Sigmoid colon (tissue), 7 donors: ENCODE results near the gene P2RY8. TPM values are rescaled to one million over a fixed set of nuclear protein-coding genes. Genes with fewer than 3 reads are reported as not detected.

Experiments used
- DNase-seq: peaks from one replicate; pipeline ENCODE4 v3.0.0-alpha.2; 2019
- H3K27ac ChIP-seq, 4 donors: fragments of 200-600 bp; sonication (generic); one replicate each; pipeline ENCODE4 v1.5.1; 2016 to 2019; ENCODE audit warnings: mild to moderate bottlenecking in 1 of 4
- H3K27me3 ChIP-seq, 3 donors: fragments of 200-600 bp; sonication (generic); one replicate each; pipeline ENCODE4 v1.5.1; 2019; ENCODE audit warnings: mild to moderate bottlenecking in 1 of 3
- H3K36me3 ChIP-seq, 4 donors: fragments of 200-600 bp; sonication (generic); one replicate each; pipeline ENCODE4 v1.5.1; 2016 to 2019
- H3K4me1 ChIP-seq, 4 donors: fragments of 200-600 bp; sonication (generic); one replicate each; pipeline ENCODE4 v1.5.1; 2017 to 2019
- H3K4me3 ChIP-seq, 4 donors: fragments of 200-600 bp; sonication (generic); one replicate each; pipeline ENCODE4 v1.5.1; 2017 to 2019; ENCODE audit warnings: mild to moderate bottlenecking in 2 of 4, moderate library complexity in 1 of 4
- H3K9me3 ChIP-seq, 4 donors: fragments of 200-600 bp in 3 of 4; sonication (generic) in 3 of 4; one replicate each; pipeline versions ENCODE4 v1.5.1 to v1.6.1; 2013 to 2019
- EP300 ChIP-seq, 4 donors: sonication (generic); formaldehyde crosslinking; IDR thresholded peaks; one replicate each; pipeline ENCODE4 v1.6.1; 2017; ENCODE audit warnings: antibody characterized with exemption in 4 of 4
- POLR2A ChIP-seq, 2 donors: fragments of 450-650 bp; IDR thresholded peaks; one replicate each; pipeline ENCODE4 v1.6.1; 2016; ENCODE audit warnings: antibody characterized with exemption in 2 of 2, mild to moderate bottlenecking in 2 of 2, moderate library complexity in 2 of 2
- POLR2AphosphoS5 ChIP-seq, 4 donors: sonication (generic); formaldehyde crosslinking; IDR thresholded peaks; one replicate each; pipeline ENCODE4 v1.6.1; 2017; ENCODE audit warnings: antibody characterized with exemption in 4 of 4
- WGBS, 2 donors: extraction: QIAGEN DNeasy Blood & Tissue Kit; methylation state at CpG; one replicate each; pipeline ENCODE4 v1.1.7; 2013; 5-methylcytosine and 5-hydroxymethylcytosine counted together
- intact Hi-C: fragments of 100-400 bp; cut with DNase I; formaldehyde crosslinking; loops from one replicate; pipeline ENCODE4 v1.15.1; 2023
- polyA plus RNA-seq, 3 donors: library from polyadenylated mRNA; stranded (reverse); fragments of 200-250 nt; gene quantifications; one replicate each; pipeline ENCODE4 v1.2.3, GENCODE V29; 2013
- total RNA-seq, 4 donors: library from RNA; depleted of rRNA; stranded (reverse); fragments of >200 nt; gene quantifications; one replicate each; pipeline ENCODE4 v1.1.0, GENCODE V29; 2016
- TF ChIP-seq, protein P1 (sequence below), 4 experiments: fragments of 450-650 bp in 3 of 4; fragments of 200-600 bp in 1 of 4; IDR thresholded peaks; one replicate each; pipeline ENCODE4 v1.5.1; 2016 to 2019; ENCODE audit warnings: antibody characterized with exemption in 4 of 4, mild to moderate bottlenecking in 3 of 4, moderate library complexity in 2 of 4
- donor health status: healthy with polysubstance abuse.
- donor health status: Bipolar disorder and iron deficiency.
- donor health status: healthy.

The P2RY8 gene
- total and polyA plus RNA-seq, 7 donors, result 0.28 to 15.0 (median 0.87) TPM; not detected in 1

DNA sequence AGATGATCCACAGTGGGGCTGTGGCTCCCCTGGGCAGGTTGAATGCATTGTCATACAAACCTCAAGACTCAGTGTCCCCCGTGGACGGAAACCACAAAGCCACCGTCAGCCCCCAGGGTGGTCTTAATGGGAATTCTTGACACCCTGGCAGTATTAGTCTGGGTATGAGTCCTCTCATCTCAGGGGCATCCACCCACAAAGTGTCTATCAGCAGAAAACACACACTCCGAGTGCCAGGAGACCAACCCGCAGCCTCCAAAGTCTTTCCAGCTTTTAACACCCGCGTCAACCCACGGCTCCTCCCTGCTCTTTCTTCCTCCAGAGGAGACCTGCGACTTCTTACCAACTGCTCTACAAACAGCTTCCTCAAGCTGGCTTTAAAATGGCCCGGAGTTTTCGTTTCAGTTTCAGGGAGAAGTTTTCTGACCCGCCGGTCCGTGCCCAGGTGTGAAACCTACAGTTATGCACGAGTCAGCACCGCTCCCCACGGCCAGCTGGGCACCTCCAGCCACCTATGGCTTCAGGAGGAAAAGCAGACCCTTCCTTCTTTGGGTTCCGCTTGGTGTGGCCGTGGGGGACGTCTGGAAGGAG is 69.9 kb downstream of the P2RY8 start:
- no peaks in the 10 kb centered on the region for H3K4me1 ChIP-seq
- intact Hi-C loops, result no loop called here
- 24 to 26% methylated on average over 20 of the region's 20 CpGs for WGBS, 2 donors

DNA sequence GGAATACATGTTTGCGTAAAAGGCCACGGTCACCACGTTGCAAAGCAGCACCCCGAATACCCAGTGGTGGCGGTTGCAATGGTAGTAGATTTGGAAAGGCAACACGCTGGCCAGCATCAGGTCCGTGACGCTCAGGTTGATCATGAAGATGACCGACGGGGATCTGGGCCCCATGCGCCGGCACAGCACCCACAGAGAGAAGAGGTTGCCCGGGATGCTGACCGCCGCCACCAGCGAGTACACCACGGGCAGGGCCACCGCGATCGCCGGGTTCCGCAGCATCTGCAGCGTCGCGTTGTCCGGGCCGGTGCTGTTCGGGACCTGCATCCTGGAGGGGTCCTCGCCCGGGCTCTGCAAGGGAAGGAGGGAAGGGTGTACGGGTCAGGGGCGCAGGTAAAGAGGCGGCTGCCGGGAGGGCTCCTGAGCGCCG is 70.7 kb downstream of the P2RY8 start:
- Histone ChIP-seq H3K4me1 (no peaks in the 10 kb centered on the region), H3K9me3 (no peaks in the 10 kb centered on the region), H3K36me3 (no peaks in the 10 kb centered on the region), H3K4me3 (no peak overlapping the region), H3K27me3 (peaks cover 11 to 64% (median 13%) of the 10 kb centered on the region in 3 donors), H3K27ac (no peak overlapping the region)
- WGBS, 2 donors, result 62 to 78% methylated on average over 36 of the region's 36 CpGs
- TF ChIP-seq, protein P1, sequence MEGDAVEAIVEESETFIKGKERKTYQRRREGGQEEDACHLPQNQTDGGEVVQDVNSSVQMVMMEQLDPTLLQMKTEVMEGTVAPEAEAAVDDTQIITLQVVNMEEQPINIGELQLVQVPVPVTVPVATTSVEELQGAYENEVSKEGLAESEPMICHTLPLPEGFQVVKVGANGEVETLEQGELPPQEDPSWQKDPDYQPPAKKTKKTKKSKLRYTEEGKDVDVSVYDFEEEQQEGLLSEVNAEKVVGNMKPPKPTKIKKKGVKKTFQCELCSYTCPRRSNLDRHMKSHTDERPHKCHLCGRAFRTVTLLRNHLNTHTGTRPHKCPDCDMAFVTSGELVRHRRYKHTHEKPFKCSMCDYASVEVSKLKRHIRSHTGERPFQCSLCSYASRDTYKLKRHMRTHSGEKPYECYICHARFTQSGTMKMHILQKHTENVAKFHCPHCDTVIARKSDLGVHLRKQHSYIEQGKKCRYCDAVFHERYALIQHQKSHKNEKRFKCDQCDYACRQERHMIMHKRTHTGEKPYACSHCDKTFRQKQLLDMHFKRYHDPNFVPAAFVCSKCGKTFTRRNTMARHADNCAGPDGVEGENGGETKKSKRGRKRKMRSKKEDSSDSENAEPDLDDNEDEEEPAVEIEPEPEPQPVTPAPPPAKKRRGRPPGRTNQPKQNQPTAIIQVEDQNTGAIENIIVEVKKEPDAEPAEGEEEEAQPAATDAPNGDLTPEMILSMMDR (IDR thresholded peaks at IDR 0.05), result no peak
- TF ChIP-seq POLR2A (IDR thresholded peaks at IDR 0.05) (no peak), EP300 (IDR thresholded peaks at IDR 0.05) (no peak), POLR2AphosphoS5 (IDR thresholded peaks at IDR 0.05) (no peak)
- intact Hi-C loops, result no loop called here
- DNase-seq, result peak; percentile 56

More for the DNA sequence above, 69.9 kb downstream of the P2RY8 start:
- Histone ChIP-seq H3K27me3 (peaks cover 11 to 70% (median 13%) of the 10 kb centered on the region in 3 donors), H3K27ac (no peak overlapping the region), H3K9me3 (no peaks in the 10 kb centered on the region), H3K4me3 (no peak overlapping the region), H3K36me3 (no peaks in the 10 kb centered on the region)
- DNase-seq, result peak; percentile 49
- TF ChIP-seq POLR2A (IDR thresholded peaks at IDR 0.05) (no peak), POLR2AphosphoS5 (IDR thresholded peaks at IDR 0.05) (no peak), EP300 (IDR thresholded peaks at IDR 0.05) (no peak)
- TF ChIP-seq, protein P1 (IDR thresholded peaks at IDR 0.05), result no peak

DNA sequence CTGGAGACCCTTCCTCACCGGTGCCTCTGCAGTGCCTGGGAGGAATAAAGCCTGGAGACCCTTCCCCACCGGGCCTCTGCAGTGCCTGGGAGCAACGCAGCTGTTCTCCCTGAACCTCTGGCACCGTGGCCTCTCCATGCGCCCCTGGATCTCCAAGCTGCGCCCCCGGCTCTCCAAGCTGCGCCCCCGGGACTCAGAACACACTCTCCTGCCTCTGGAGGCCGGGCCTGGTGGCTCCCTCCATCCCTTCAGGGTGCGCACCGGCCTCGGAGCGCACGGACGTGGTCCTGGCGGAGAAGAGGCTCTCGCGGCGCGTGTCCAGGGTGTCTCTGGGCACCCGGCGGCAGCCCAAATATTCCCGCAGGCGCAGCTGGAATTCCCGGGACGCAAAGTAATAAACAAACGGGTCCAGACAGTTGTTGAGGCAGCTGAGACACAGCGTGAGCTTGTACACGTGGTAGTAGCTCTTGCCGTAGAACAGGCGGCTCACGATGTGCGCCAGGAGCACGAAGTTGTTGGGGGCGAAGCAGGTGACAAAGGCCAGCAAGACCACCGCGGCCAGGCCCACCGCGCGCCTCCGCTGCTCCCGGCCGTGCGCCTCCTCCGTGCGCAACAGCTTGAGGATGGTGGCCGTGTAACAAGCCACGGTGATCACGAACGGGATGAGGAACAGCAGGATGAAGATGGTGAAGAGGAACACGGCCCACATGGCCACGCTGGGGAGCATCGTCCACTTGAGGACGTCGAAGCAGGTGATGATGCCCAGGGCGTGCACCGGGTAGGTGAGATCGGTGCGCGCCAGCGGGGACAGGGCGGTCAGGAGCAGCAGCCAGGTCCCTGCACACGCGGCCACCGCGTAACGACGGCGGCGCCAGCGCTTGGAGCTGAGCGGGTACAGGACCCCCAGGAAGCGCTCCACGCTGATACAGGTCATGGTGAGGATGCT is 71.4 kb downstream of the P2RY8 start:
- TF ChIP-seq, protein P1 (IDR thresholded peaks at IDR 0.05), result no peak
- TF ChIP-seq POLR2AphosphoS5 (IDR thresholded peaks at IDR 0.05) (no peak), EP300 (IDR thresholded peaks at IDR 0.05) (no peak), POLR2A (IDR thresholded peaks at IDR 0.05) (no peak)
- Histone ChIP-seq H3K27me3 (peaks cover 11 to 60% (median 13%) of the 10 kb centered on the region in 3 donors), H3K36me3 (no peaks in the 10 kb centered on the region), H3K27ac (no peak overlapping the region), H3K4me3 (no peak overlapping the region), H3K4me1 (no peaks in the 10 kb centered on the region), H3K9me3 (no peaks in the 10 kb centered on the region)
- 60 to 81% methylated on average over 75 of the region's 75 CpGs for WGBS, 2 donors
- DNase-seq, result peak; percentile 57
- intact Hi-C loops, result no loop called here

DNA sequence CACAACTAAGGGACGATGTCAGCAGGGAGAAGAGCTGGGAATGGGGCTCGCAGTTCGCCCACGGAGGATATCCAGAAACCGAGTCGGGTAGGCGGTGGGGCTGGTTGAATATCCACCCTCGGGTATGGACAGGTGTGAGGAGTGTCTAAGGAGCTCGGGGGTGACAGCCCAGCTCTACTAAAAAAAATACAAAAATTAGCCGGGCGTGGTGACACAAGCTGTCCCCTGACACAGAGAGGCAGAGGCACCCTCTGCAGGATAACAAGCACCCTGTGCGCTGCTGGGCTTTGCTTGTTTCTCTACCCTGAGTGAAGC is 72.1 kb downstream of the P2RY8 start:
- Histone ChIP-seq H3K27ac (no peak overlapping the region), H3K36me3 (no peaks in the 10 kb centered on the region), H3K4me3 (no peak overlapping the region), H3K27me3 (peaks cover 11 to 55% (median 13%) of the 10 kb centered on the region in 3 donors), H3K9me3 (no peaks in the 10 kb centered on the region), H3K4me1 (no peaks in the 10 kb centered on the region)
- intact Hi-C loops, result no loop called here
- 61 to 76% methylated on average over 12 of the region's 12 CpGs for WGBS, 2 donors
- TF ChIP-seq POLR2A (IDR thresholded peaks at IDR 0.05), result no peak
- TF ChIP-seq, protein P1 (IDR thresholded peaks at IDR 0.05), result no peak
- no peak for TF ChIP-seq EP300 (IDR thresholded peaks at IDR 0.05)
- no peak for TF ChIP-seq POLR2AphosphoS5 (IDR thresholded peaks at IDR 0.05)
- peak; percentile 29 for DNase-seq
